Measurements from ENCODE around the gene MUC20.

DNA sequence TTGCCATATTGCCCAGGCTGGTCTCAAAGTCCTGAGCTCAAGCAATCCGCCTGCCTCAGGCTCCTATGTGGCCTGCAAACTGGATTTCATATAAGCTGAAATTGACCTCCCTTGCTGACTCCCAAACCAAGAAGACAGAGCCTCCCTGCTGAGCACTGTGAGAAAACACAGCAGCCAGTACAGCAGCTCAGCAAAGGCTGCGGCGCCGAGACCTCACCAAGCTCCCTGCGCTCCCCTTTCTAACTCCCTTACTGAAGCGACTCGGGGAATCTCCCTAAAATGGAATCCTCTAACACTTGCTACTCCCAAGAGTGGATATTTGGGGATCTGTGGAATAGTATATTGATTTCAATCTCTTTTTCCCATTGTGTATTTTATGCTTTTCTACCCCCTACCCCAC lies 34.6 kb downstream of the MUC20 start:
- TF ChIP-seq, protein P1, sequence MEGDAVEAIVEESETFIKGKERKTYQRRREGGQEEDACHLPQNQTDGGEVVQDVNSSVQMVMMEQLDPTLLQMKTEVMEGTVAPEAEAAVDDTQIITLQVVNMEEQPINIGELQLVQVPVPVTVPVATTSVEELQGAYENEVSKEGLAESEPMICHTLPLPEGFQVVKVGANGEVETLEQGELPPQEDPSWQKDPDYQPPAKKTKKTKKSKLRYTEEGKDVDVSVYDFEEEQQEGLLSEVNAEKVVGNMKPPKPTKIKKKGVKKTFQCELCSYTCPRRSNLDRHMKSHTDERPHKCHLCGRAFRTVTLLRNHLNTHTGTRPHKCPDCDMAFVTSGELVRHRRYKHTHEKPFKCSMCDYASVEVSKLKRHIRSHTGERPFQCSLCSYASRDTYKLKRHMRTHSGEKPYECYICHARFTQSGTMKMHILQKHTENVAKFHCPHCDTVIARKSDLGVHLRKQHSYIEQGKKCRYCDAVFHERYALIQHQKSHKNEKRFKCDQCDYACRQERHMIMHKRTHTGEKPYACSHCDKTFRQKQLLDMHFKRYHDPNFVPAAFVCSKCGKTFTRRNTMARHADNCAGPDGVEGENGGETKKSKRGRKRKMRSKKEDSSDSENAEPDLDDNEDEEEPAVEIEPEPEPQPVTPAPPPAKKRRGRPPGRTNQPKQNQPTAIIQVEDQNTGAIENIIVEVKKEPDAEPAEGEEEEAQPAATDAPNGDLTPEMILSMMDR (optimal IDR thresholded peaks at IDR 0.05 in 1 of 3, IDR thresholded peaks at IDR 0.05 in 1 of 3, conservative IDR thresholded peaks at IDR 0.05 in 1 of 3; ENCODE audit: extremely low read depth in 1 of 3, insufficient read depth in 2 of 3, low read length in 3 of 3): no peak
- no peak for TF ChIP-seq EZH2 (IDR thresholded peaks at IDR 0.05; ENCODE audit: low read length)

Data from keratinocyte (primary cell).